CD4-positive, alpha-beta T cell treated with Interleukin-17A for 1 hour (primary cell): ENCODE results near the gene PRSS27.
"Not testable (repeated sequence)": the region's sequence is repeated elsewhere in the genome, so short reads cannot be mapped to it uniquely, and the experiment has no call there.

ENCODE experiments used
- DNase-seq: peaks from one replicate; pipeline ENCODE4 v3.0.0-alpha.2; 2020

PRSS27 gene

DNA sequence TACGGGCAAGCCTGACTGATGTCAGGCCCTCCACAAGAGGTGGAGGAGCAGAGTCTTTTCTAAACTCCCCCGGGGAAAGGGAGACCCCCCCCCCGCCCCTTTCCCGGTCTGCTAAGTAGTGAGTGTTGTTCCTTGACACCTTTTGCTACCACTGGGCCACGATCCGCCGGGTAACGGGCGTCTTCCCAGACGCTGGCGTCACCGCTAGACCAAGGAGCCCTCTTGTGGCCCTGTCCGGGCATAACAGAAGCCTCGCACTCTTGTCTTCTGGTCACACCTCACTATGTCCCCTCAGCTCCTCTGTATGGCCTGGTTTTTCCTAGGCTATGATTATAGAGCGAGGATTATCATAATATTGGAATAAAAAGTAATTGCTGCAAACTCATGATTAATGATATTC is 50.0 kb downstream of the PRSS27 start:
- peak; percentile 68 for DNase-seq

- DNase-seq = not testable (repeated sequence)
Measured at GRCh38 chr16:2669587-2669986, 50.4 kb downstream of the PRSS27 start.

- not testable (repeated sequence) for DNase-seq
Measured at GRCh38 chr16:2666671-2667070, 53.4 kb downstream of the PRSS27 start.

DNA sequence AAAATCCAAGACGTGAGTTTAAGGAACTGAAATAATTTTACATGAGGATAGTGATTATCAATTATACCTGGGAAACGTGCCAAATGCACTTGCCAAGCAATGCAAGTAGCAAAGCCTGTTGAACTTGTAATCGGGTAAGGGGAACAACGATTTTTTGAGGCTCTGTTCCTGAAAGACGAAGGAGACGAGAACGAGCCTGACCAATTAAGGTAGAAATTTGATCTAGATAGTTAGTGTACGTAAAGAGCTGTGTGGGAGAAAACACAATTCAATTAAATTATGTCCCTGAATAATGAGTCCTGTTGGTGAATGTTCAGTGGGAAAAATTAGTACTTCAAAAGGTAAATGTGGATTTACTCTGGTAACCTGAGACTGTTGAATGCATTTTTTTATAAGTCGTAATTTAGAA is 55.4 kb downstream of the PRSS27 start:
- no peak for DNase-seq

GRCh38 chr16:2663553-2664546 is 56.2 kb downstream of the PRSS27 start:
- DNase-seq = peak; percentile 61
